ENCODE data around the gene CLTC.

The CLTC gene

DNA sequence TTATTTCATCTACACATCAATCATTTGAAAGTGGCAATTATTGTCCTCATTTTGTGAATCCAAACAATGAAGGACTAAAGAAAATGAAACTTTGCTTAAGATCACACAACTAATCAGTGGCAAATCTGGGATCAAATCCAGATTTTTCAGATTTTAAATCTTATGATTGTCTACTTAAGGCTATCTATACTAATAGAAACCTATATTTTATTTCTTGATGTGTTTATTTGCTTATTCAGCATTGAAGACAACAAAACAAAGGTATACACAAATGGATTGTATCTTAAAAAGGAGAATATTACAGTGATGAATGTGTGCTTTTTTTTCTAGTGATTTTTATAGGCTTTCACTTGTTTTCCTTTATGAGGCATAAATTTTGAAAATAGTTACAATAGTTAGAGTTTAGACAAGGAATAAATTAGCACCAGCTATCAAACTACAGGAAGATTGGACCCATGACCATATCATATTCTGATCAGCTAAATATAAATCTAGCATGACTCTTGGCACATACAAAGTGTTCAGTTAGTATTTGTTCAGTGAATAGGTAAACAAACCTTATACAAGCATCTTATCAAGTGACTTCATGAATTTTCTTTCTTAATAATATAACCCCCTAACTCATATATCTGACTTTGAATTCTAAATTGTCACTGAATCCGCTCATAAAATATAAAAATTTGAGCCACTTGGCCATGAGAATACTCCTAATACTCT, 108.3 kb downstream of the CLTC start:
- DNase-seq (ENCODE audit: low read depth) = no peak

GRCh38 chr17:59730268-59730834, 110.7 kb downstream of the CLTC start:
- DNase-seq (ENCODE audit: low read depth) = no peak

GRCh38 chr17:59733697-59734096, 114.0 kb downstream of the CLTC start:
- no peak for DNase-seq (ENCODE audit: low read depth)

GRCh38 chr17:59734226-59734625, 114.5 kb downstream of the CLTC start:
- no peak for DNase-seq (ENCODE audit: low read depth)

DNA sequence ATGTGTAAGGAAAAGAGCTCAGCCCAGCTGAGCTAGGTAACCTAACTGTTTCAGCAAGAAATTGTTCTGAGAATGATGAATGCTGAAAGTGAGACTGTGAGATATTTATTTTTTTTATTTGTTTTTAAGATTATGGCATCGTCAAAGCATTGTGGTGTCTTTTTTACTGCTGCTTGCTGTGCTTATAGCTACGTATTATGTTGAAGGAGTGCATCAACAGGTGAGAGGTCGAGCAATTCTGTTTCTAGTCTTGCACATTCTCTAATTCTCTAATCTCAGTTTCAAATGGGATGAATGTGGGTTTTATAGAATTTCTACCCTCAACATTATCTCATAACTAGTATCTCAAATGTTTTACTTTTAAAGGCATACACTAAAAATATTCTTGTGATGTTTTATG, 117.6 kb downstream of the CLTC start:
- DNase-seq (ENCODE audit: low read depth) = no peak

DNA sequence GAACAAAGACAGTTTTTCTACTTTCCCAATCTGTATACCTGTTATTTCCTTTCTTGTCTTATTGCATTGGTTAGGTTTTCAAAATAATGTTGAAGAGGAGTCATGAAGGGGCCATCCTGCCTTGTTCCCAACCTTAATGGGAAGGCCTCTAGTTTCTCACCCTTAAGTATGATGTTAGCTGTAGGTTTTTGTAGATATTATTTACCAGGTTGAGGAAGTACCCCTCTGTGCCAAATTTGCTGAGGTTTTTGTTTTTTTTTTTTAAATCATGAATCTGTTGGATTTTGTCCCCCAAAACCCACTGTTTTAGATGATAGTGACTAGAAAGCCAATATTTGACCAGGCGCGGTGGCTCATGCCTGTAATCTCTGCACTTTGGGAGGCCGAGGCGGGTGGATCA, 124.1 kb downstream of the CLTC start:
- DNase-seq (ENCODE audit: low read depth) = no peak

DNA sequence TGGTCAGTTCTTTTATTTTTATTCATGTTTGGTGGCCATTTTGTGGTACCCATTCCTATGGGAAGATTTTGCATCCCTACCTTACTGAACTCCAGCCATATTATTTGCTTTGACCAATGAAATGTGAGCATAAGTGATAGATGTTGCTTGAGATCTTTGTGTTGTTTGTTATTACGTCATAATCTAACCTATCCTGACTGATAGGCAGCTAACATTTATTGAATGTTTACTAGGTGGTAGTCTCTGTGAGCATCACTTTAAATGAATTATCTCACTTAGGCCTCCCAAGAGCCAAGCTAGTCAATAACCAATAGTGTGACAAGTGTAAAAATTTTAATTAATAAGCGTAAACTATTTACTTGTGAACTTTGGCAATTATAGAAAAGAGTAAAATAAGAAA, 125.3 kb downstream of the CLTC start:
- DNase-seq (ENCODE audit: low read depth) = no peak

Measured in amniotic epithelial cell (primary cell).